HL-60 (cell line): ENCODE measurements around the gene F7.

Experiments used
- GABPA ChIP-seq: IDR thresholded peaks from 2 replicates; pipeline ENCODE4 v1.6.1; 2012; ENCODE audit warnings: low read depth
- POLR2AphosphoS5 ChIP-seq: IDR thresholded peaks from 2 replicates; pipeline ENCODE4 v1.6.1; 2012; ENCODE audit warnings: low read depth
- SPI1 ChIP-seq: IDR thresholded peaks from 2 replicates; pipeline ENCODE4 v1.6.1; 2012; ENCODE audit warnings: low read depth, mild to moderate bottlenecking, borderline replicate concordance
- TF ChIP-seq, protein P1 (sequence below): IDR thresholded peaks from one replicate; pipeline ENCODE4 v1.5.1; 2011; ENCODE audit warnings: low read length, control low read depth, inconsistent platforms; ENCODE audit not compliant: insufficient read depth
- TF ChIP-seq, protein P2 (sequence below): IDR thresholded peaks from 2 replicates; pipeline ENCODE4 v1.6.1; 2012; ENCODE audit warnings: low read depth; ENCODE audit not compliant: insufficient replicate concordance

DNA sequence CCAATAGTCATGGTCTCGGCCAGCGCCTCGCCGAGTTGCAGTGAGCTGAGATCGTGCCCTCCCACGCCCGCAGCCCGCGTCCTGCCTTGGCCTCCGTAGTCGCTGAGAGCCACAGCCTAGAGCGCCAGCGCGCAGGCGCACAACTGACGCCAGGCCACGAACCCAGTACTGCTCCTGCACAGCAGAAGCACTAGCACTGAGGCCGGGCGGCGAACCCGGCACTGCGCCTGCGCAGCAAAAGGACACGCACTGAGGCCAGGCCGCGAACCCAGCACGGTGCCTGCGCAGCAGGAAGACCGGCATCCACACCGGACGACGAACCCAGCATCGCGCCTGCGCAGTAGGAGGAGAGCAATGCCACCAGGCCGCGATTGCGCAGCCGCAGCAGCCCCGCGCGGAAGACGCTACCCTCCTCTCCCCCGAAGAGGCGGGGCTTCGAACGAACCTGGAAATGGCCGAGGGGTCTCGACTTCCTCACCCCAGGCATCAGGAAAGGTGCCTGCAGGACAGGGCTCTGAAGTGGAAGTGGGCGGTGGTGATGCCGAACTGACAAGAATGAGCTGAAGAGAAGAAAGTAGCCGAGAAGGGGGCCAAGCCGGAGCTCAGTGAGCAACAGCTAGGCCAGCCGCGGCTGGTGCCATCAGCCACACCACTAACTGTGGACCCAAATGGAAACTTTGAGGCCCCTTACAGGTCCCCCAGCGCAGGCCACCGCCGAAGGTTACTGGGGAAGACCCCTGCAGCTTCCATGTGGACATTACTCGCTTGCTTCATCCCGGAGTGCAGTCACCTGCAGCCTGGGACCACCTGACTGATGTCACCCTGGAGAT lies 24.5 kb downstream of the F7 start:
- TF ChIP-seq, protein P1, sequence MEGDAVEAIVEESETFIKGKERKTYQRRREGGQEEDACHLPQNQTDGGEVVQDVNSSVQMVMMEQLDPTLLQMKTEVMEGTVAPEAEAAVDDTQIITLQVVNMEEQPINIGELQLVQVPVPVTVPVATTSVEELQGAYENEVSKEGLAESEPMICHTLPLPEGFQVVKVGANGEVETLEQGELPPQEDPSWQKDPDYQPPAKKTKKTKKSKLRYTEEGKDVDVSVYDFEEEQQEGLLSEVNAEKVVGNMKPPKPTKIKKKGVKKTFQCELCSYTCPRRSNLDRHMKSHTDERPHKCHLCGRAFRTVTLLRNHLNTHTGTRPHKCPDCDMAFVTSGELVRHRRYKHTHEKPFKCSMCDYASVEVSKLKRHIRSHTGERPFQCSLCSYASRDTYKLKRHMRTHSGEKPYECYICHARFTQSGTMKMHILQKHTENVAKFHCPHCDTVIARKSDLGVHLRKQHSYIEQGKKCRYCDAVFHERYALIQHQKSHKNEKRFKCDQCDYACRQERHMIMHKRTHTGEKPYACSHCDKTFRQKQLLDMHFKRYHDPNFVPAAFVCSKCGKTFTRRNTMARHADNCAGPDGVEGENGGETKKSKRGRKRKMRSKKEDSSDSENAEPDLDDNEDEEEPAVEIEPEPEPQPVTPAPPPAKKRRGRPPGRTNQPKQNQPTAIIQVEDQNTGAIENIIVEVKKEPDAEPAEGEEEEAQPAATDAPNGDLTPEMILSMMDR, result no peak
- TF ChIP-seq POLR2AphosphoS5 (no peak), GABPA (no peak), SPI1 (no peak)
- TF ChIP-seq, protein P2, sequence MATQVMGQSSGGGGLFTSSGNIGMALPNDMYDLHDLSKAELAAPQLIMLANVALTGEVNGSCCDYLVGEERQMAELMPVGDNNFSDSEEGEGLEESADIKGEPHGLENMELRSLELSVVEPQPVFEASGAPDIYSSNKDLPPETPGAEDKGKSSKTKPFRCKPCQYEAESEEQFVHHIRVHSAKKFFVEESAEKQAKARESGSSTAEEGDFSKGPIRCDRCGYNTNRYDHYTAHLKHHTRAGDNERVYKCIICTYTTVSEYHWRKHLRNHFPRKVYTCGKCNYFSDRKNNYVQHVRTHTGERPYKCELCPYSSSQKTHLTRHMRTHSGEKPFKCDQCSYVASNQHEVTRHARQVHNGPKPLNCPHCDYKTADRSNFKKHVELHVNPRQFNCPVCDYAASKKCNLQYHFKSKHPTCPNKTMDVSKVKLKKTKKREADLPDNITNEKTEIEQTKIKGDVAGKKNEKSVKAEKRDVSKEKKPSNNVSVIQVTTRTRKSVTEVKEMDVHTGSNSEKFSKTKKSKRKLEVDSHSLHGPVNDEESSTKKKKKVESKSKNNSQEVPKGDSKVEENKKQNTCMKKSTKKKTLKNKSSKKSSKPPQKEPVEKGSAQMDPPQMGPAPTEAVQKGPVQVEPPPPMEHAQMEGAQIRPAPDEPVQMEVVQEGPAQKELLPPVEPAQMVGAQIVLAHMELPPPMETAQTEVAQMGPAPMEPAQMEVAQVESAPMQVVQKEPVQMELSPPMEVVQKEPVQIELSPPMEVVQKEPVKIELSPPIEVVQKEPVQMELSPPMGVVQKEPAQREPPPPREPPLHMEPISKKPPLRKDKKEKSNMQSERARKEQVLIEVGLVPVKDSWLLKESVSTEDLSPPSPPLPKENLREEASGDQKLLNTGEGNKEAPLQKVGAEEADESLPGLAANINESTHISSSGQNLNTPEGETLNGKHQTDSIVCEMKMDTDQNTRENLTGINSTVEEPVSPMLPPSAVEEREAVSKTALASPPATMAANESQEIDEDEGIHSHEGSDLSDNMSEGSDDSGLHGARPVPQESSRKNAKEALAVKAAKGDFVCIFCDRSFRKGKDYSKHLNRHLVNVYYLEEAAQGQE, result no peak
